GM23338 (cell line): ENCODE measurements around the gene RYR2. TPM values are rescaled to one million over a fixed set of nuclear protein-coding genes. Genes with fewer than 3 reads are reported as not detected.

Source experiments
- CREB1 ChIP-seq: fragments of 250-450 bp; sonication (Bioruptor Pico); IDR thresholded peaks from 2 replicates; pipeline ENCODE4 v1.5.0; 2020; ENCODE audit warnings: low read depth, mild to moderate bottlenecking, moderate library complexity
- CTCF ChIP-seq, 2 experiments: fragments of 200-600 bp in 1 of 2; sonication (generic) in 1 of 2; conservative IDR thresholded peaks; 2 replicates each; pipeline versions ENCODE4 v1.5.1 to v1.6.1; 2016 to 2017; ENCODE audit warnings: antibody characterized with exemption in 2 of 2, low read depth in 2 of 2, mild to moderate bottlenecking in 2 of 2, moderate library complexity in 1 of 2
- ETS1 ChIP-seq: IDR thresholded peaks from 2 replicates; pipeline ENCODE4 v1.6.1; 2016; ENCODE audit warnings: antibody characterized with exemption
- EZH2phosphoT487 ChIP-seq: fragments of 200-600 bp; sonication (generic); IDR thresholded peaks from one replicate; pipeline ENCODE4 v1.8.1; 2018; ENCODE audit warnings: antibody characterized with exemption; ENCODE audit not compliant: unreplicated experiment
- STAT1 ChIP-seq: IDR thresholded peaks from one replicate; pipeline ENCODE4 v1.6.1; 2016; ENCODE audit warnings: antibody characterized with exemption; ENCODE audit not compliant: unreplicated experiment
- ZNF114 ChIP-seq: fragments of 250-450 bp; sonication (Bioruptor Pico); IDR thresholded peaks from 2 replicates; pipeline ENCODE4 v1.5.0; 2020; ENCODE audit warnings: mild to moderate bottlenecking, moderate library complexity
- ZNF462 ChIP-seq: fragments of 250-450 bp; sonication (Bioruptor Pico); IDR thresholded peaks from 2 replicates; pipeline ENCODE4 v1.5.0; 2020; ENCODE audit warnings: mild to moderate bottlenecking, moderate library complexity
- polyA plus RNA-seq: library from polyadenylated mRNA; unstranded; fragments of >200 nt; fragmentation: Nextera tagmentation; extraction: Ambion mirVana; gene quantifications from 2 replicates; pipeline ENCODE4 v1.2.1, GENCODE V29; 2016
- total RNA-seq: library from RNA; depleted of rRNA; stranded (reverse); fragments of >200 nt; shearing (Covaris generic); gene quantifications from 2 replicates; pipeline ENCODE4 v1.2.3, GENCODE V29; 2014

RYR2 gene
- total and polyA plus RNA-seq, 2 experiments from 2014 or later, result 8.9 to 10.0 TPM

- TF ChIP-seq ZNF462 (CRISPR knock-in tag) (no peak), ETS1 (no peak), ZNF114 (CRISPR knock-in tag) (no peak), CREB1 (CRISPR knock-in tag) (no peak), EZH2phosphoT487 (no peak), CTCF (conservative IDR thresholded peaks at IDR 0.05; ENCODE audit: low read depth in 2 of 2) (no peak), STAT1 (no peak)
Observed at GRCh38 chr1:237754627-237755026, 712.6 kb downstream of the RYR2 start (continued).
